Thyroid gland (tissue), 4 donors: Measurements from ENCODE around the gene SLC25A26.

Source experiments
- CTCF ChIP-seq, 6 experiments: fragments of 200-600 bp in 3 of 6; fragments of 450-650 bp in 3 of 6; sonication (generic) in 3 of 6; IDR thresholded peaks; one replicate each; pipeline ENCODE4 v1.5.1; 2016 to 2019; ENCODE audit warnings: antibody characterized with exemption in 6 of 6, mild to moderate bottlenecking in 2 of 6, inconsistent platforms in 1 of 6, moderate library complexity in 1 of 6
- POLR2A ChIP-seq, 2 donors: fragments of 450-650 bp; IDR thresholded peaks; one replicate each; pipeline ENCODE4 v1.6.1; 2017; ENCODE audit warnings: antibody characterized with exemption in 2 of 2, mild to moderate bottlenecking in 2 of 2, moderate library complexity in 1 of 2

DNA sequence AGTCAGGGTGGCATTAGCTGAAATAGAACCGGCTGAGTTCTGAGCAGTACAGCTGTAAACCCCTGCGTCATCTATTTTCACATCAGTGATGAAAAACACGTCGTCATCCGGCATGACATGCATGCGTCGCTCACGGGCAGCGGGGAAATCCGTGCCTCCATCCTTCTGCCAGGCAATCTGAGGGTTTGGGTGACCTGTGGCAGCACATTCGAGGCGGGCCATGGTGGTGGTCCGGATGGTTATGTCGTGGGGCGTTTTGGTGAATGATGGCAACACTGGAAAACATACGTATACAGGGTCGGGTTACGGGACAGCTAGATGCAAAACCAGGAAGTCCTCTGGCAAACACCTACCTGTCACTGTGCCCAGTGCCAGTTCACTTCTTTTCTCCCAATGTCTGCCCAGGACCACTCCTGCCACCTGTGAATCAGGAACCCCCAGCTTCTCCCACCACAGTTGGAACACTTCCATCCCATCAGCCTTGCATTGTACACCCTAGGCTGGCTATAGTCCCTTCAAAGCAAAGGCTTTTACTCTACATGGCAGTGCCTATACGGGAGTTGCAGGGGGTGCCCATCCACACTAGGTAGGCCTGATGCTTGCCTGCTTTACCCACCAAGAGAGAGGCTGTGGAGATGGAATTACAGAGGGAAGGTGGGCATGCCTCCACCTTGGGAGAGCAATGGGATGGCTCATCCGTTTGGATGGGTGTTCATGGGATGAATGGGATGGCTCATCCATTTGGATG is 163.4 kb downstream of the SLC25A26 start:
- TF ChIP-seq CTCF (IDR thresholded peaks at IDR 0.05) (no peak), POLR2A (IDR thresholded peaks at IDR 0.05) (no peak)
